ENCODE results near the gene NACAD.

The NACAD gene

DNA sequence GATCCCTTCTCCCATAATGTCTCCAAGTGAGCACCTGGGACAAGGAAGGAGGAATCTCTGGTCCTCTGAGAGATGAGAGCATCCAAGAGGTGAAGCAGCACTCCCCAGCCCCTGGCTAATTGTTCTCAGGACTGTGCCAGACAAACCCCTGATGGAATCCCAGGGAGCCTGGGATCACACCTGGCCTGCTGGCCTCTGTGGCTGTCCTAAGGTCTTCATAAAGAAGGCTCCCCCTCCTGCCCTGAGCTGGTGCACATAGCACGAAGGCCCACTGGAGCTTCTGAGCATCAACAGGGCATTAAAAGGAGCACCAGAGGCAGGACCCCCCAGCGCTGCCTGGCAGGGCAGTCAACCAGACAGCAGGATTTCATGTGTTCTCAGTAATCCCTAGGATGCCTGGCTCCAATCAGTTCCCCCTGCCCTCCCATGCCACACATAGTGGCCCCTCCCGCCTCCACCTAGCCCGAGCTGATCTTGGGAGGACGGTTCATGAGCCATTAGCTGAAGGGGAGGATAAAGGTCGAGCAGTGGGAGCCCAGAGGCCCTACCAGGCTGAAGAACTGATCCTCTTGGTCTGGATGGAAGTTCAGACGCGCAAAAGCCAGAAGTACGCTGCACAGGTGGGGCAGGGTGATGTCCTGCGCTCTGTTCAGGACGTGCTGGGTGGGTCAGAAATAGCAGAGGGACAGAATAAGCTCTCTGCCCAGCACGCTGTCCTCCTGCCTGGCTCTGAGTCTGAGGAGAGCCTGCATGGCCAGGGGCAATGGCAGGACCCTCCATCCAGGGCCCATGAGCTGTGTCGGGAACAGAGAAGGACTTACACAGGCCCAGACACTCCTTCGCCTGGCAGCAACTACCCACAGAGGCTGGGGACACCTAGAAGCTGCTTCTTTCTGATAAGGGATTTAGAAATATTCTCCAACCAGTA is 14.3 kb upstream of the NACAD start:
- H3K36me3 ChIP-seq (ENCODE audit: control insufficient read depth, insufficient read depth, low read length), result no peaks in the 10 kb centered on the region
- no peak overlapping the region for H3K4me3 ChIP-seq (ENCODE audit: low read depth, low read length)
- no peak overlapping the region for H2AFZ ChIP-seq
- H3K9me3 ChIP-seq (ENCODE audit: control insufficient read depth, low read length), result no peaks in the 10 kb centered on the region
- H3K27ac ChIP-seq, result no peak overlapping the region
- H3K27me3 ChIP-seq (ENCODE audit: control insufficient read depth, insufficient read depth, low read length), result no peaks in the 10 kb centered on the region
- H3K79me2 ChIP-seq, result peaks cover 17% of the 10 kb centered on the region
- no peak overlapping the region for H3K9ac ChIP-seq
- H3K4me1 ChIP-seq, result no peaks in the 10 kb centered on the region
- no peak for TF ChIP-seq CTCF (IDR thresholded peaks at IDR 0.05)
- H3K4me2 ChIP-seq (ENCODE audit: low read length), result no peak overlapping the region

- Histone ChIP-seq H3K9me3 (ENCODE audit: control insufficient read depth, low read length) (no peaks in the 10 kb centered on the region), H3K4me1 (no peaks in the 10 kb centered on the region), H3K9ac (no peak overlapping the region), H3K27ac (no peak overlapping the region), H2AFZ (no peak overlapping the region), H3K79me2 (peaks cover 15% of the 10 kb centered on the region), H3K36me3 (ENCODE audit: control insufficient read depth, insufficient read depth, low read length) (no peaks in the 10 kb centered on the region), H3K4me2 (ENCODE audit: low read length) (no peak overlapping the region), H3K4me3 (ENCODE audit: low read depth, low read length) (no peak overlapping the region), H3K27me3 (ENCODE audit: control insufficient read depth, insufficient read depth, low read length) (no peaks in the 10 kb centered on the region)
- TF ChIP-seq CTCF (IDR thresholded peaks at IDR 0.05), result no peak
These were observed 13.0 kb upstream of the NACAD start for GRCh38 chr7:45101748-45102147.

DNA sequence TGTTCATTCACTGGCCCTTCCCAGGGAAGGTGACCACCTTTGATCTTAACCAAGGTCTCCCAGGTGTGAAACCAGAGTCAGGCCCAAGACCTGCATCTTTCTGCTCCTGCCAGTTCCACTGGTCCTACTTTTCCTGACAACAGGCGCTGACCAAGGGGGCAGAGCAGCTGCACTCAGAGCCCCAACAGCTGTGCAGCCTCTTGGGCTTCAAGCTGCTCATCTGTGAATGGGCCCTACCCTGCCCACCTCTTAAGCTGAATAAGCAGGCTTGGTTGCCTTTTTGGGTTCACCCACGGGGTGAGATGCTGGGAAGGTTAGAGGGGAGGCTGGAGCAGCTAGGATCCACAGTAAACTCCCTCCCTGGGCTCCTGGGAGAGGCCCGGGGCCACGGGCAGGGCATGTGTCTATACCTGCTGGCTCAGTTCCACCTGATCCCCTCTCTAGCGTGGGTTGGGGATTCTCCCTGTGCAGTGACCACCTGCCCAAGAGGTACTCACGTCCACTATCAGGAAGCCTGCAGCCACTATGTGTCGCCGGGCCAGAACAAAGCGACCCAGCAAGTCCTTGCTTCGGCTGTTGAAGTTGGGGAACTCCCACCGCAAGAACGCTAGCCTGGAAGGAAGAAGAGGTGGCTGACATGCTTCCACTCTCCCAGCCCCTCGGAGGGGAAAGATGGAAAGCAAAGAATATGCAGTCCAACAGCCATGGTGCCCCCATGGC is 12.2 kb upstream of the NACAD start:
- H3K4me1 ChIP-seq, result no peaks in the 10 kb centered on the region
- no peaks in the 10 kb centered on the region for H3K9me3 ChIP-seq (ENCODE audit: control insufficient read depth, low read length)
- no peaks in the 10 kb centered on the region for H3K27me3 ChIP-seq (ENCODE audit: control insufficient read depth, insufficient read depth, low read length)
- H3K79me2 ChIP-seq, result peaks cover 11% of the 10 kb centered on the region
- no peak overlapping the region for H3K4me2 ChIP-seq (ENCODE audit: low read length)
- H3K9ac ChIP-seq, result no peak overlapping the region
- no peak overlapping the region for H2AFZ ChIP-seq
- no peak overlapping the region for H3K4me3 ChIP-seq (ENCODE audit: low read depth, low read length)
- H3K36me3 ChIP-seq (ENCODE audit: control insufficient read depth, insufficient read depth, low read length), result no peaks in the 10 kb centered on the region
- H3K27ac ChIP-seq, result no peak overlapping the region
- TF ChIP-seq CTCF (IDR thresholded peaks at IDR 0.05), result no peak

GRCh38 chr7:45099891-45100760 is 11.4 kb upstream of the NACAD start:
- H3K4me3 ChIP-seq (ENCODE audit: low read depth, low read length), result no peak overlapping the region
- H3K4me2 ChIP-seq (ENCODE audit: low read length), result no peak overlapping the region
- no peak overlapping the region for H3K27ac ChIP-seq
- H3K9ac ChIP-seq, result no peak overlapping the region
- H3K9me3 ChIP-seq (ENCODE audit: control insufficient read depth, low read length), result no peaks in the 10 kb centered on the region
- no peaks in the 10 kb centered on the region for H3K4me1 ChIP-seq
- H3K79me2 ChIP-seq, result peaks cover 5% of the 10 kb centered on the region
- no peaks in the 10 kb centered on the region for H3K27me3 ChIP-seq (ENCODE audit: control insufficient read depth, insufficient read depth, low read length)
- no peaks in the 10 kb centered on the region for H3K36me3 ChIP-seq (ENCODE audit: control insufficient read depth, insufficient read depth, low read length)
- no peak overlapping the region for H2AFZ ChIP-seq
- TF ChIP-seq CTCF (IDR thresholded peaks at IDR 0.05), result no peak

Data from parathyroid adenoma (tissue), 2 donors.